Right renal pelvis (tissue), 4 donors: ENCODE data around the gene LILRA2. TPM values are rescaled to one million over a fixed set of nuclear protein-coding genes. Genes with fewer than 3 reads are reported as not detected.

ENCODE experiments used
- polyA plus RNA-seq, 4 donors: library from polyadenylated mRNA; unstranded; fragments of 120-200 nt; gene quantifications; one replicate each; pipeline ENCODE4 v1.2.1, GENCODE V29; 2013; ENCODE audit not compliant: insufficient read length in 4 of 4

The LILRA2 gene
- polyA plus RNA-seq, 4 donors = 0.47 to 1.2 (median 0.79) TPM

Other genes starting within 250 kb of the LILRA2 start
- under 1 TPM in 3 of 4 donors, not detected in 1; 0.04 to 0.20 (median 0.12) TPM for gene LILRA4, start 234.6 kb upstream of the LILRA2 start, polyA plus RNA-seq
- 1 to 10 TPM; 3.3 to 5.6 (median 4.7) TPM for gene LAIR1, start 208.9 kb upstream of the LILRA2 start, polyA plus RNA-seq
- 10 to 100 TPM in 1 of 4 donors, 1 to 10 TPM in 3; 6.7 to 14.1 (median 8.1) TPM for gene TTYH1, start 158.3 kb upstream of the LILRA2 start, polyA plus RNA-seq
- 100 to 1,000 TPM; 126 to 169 (median 150) TPM for gene LENG8, start 124.6 kb upstream of the LILRA2 start, polyA plus RNA-seq
- 1 to 10 TPM; 1.4 to 2.9 (median 1.8) TPM for gene LENG9, start 110.0 kb upstream of the LILRA2 start, polyA plus RNA-seq
- 10 to 100 TPM; 25.1 to 49.9 (median 30.2) TPM for gene CDC42EP5, start 100.5 kb upstream of the LILRA2 start, polyA plus RNA-seq
- gene LAIR2, start 71.0 kb upstream of the LILRA2 start, polyA plus RNA-seq = under 1 TPM in 2 of 4 donors, not detected in 2; 0.21 to 0.49 TPM
- under 1 TPM; 0.29 to 0.62 (median 0.40) TPM for gene LILRA1, start 19.8 kb downstream of the LILRA2 start, polyA plus RNA-seq
- gene LILRB1, start 56.7 kb downstream of the LILRA2 start, polyA plus RNA-seq = 1 to 10 TPM in 1 of 4 donors, under 1 TPM in 3; 0.86 to 1.6 (median 0.96) TPM
- gene LILRB4, start 89.2 kb downstream of the LILRA2 start, polyA plus RNA-seq = 1 to 10 TPM in 2 of 4 donors, under 1 TPM in 2; 0.84 to 1.2 (median 1.0) TPM
- not detected for gene KIR3DL3, start 150.7 kb downstream of the LILRA2 start, polyA plus RNA-seq
- not detected for gene KIR2DL3, start 164.7 kb downstream of the LILRA2 start, polyA plus RNA-seq
- under 1 TPM in 1 of 4 donors, not detected in 3; 0.06 TPM for gene KIR2DL1, start 196.0 kb downstream of the LILRA2 start, polyA plus RNA-seq
- gene KIR2DL4, start 229.8 kb downstream of the LILRA2 start, polyA plus RNA-seq = under 1 TPM in 1 of 4 donors, not detected in 3; 0.05 TPM
- not detected for gene KIR3DL1, start 242.7 kb downstream of the LILRA2 start, polyA plus RNA-seq